Neural cell (in vitro differentiated cells): ENCODE results near the gene ADAMTS16. TPM values are rescaled to one million over a fixed set of nuclear protein-coding genes. Genes with fewer than 3 reads are reported as not detected.

ENCODE experiments used
- H2AFZ ChIP-seq: fragments of 200-600, 300-800 bp; sonication (generic), shearing (Covaris generic); 2 replicates; pipeline ENCODE4 v1.6.0; 2014; ENCODE audit warnings: low read depth, mild to moderate bottlenecking, antibody characterized with exemption, low read length, moderate library complexity
- H3F3A ChIP-seq: fragments of 200-600 bp; shearing (Covaris generic); 2 replicates; pipeline ENCODE4 v1.6.1; 2016; ENCODE audit warnings: mild to moderate bottlenecking, moderate library complexity, mixed read lengths, antibody characterized with exemption, low read length; ENCODE audit not compliant: insufficient read depth, poor library complexity, severe bottlenecking
- H3K27ac ChIP-seq: fragments of 200-600, 300-800 bp; sonication (generic), shearing (Covaris generic); 2 replicates; pipeline ENCODE4 v1.5.1; 2014; ENCODE audit warnings: mild to moderate bottlenecking, low read length, moderate library complexity
- H3K27me3 ChIP-seq: fragments of 300-800, 200-600 bp; sonication (generic), shearing (Covaris generic); 2 replicates; pipeline ENCODE4 v1.6.0; 2014; ENCODE audit warnings: mild to moderate bottlenecking, low read depth, low read length, moderate library complexity; ENCODE audit not compliant: insufficient read depth
- H3K36me3 ChIP-seq: fragments of 300-800, 200-600 bp; sonication (generic), shearing (Covaris generic); 2 replicates; pipeline ENCODE4 v1.5.1; 2014; ENCODE audit warnings: mild to moderate bottlenecking, antibody characterized with exemption, low read length, moderate library complexity; ENCODE audit not compliant: insufficient read depth
- H3K4me2 ChIP-seq: fragments of 300-800, 200-600 bp; sonication (generic), shearing (Covaris generic); 2 replicates; pipeline ENCODE4 v1.6.0; 2014; ENCODE audit warnings: mild to moderate bottlenecking, low read length
- H3K4me3 ChIP-seq: fragments of 300-800, 200-600 bp; sonication (generic), shearing (Covaris generic); 2 replicates; pipeline ENCODE4 v1.5.1; 2014; ENCODE audit warnings: mild to moderate bottlenecking, low read length, moderate library complexity
- H3K79me2 ChIP-seq: fragments of 200-600 bp; shearing (Covaris generic); replicated peaks from 2 replicates; pipeline ENCODE4 v1.6.0; 2014; ENCODE audit warnings: mild to moderate bottlenecking, low read length, moderate library complexity; ENCODE audit not compliant: insufficient read depth
- H3K9ac ChIP-seq: fragments of 300-800, 200-600 bp; sonication (generic), shearing (Covaris generic); 2 replicates; pipeline ENCODE4 v1.6.1; 2016; ENCODE audit warnings: mild to moderate bottlenecking, low read length, mixed read lengths
- H3K9me2 ChIP-seq: fragments of 200-600 bp; shearing (Covaris generic); 2 replicates; pipeline ENCODE4 v1.6.1; 2016; ENCODE audit warnings: mild to moderate bottlenecking, low read length, mixed read lengths; ENCODE audit not compliant: insufficient read depth
- H3K9me3 ChIP-seq: fragments of 200-600, 300-800 bp; sonication (generic), shearing (Covaris generic); 2 replicates; pipeline ENCODE4 v1.6.1; 2016; ENCODE audit warnings: mild to moderate bottlenecking, mixed run types, low read length, moderate library complexity, mixed read lengths
- H4K20me1 ChIP-seq: fragments of 200-600 bp; shearing (Covaris generic); 2 replicates; pipeline ENCODE4 v1.6.1; 2016; ENCODE audit warnings: mild to moderate bottlenecking, mixed run types; ENCODE audit not compliant: insufficient read depth
- EP300 ChIP-seq: fragments of 450-650 bp; conservative IDR thresholded peaks from 2 replicates; pipeline ENCODE4 v1.6.1; 2014; ENCODE audit warnings: antibody characterized with exemption, mild to moderate bottlenecking, moderate library complexity; ENCODE audit not compliant: poor library complexity, severe bottlenecking
- EZH2 ChIP-seq: fragments of 200-600, 300-800 bp; shearing (Covaris generic), sonication (generic); IDR thresholded peaks from 2 replicates; pipeline ENCODE4 v1.6.1; 2014; ENCODE audit warnings: antibody characterized with exemption, low read length, borderline replicate concordance, mild to moderate bottlenecking; ENCODE audit not compliant: insufficient read depth, poor library complexity, severe bottlenecking
- MXI1 ChIP-seq: fragments of 450-650 bp; conservative IDR thresholded peaks from 2 replicates; pipeline ENCODE4 v1.6.1; 2014; ENCODE audit warnings: antibody characterized with exemption, mild to moderate bottlenecking; ENCODE audit not compliant: poor library complexity, severe bottlenecking
- POLR2AphosphoS5 ChIP-seq: IDR thresholded peaks from 2 replicates; pipeline ENCODE4 v1.6.1; 2012
- RAD21 ChIP-seq: fragments of 450-650 bp; conservative IDR thresholded peaks from 2 replicates; pipeline ENCODE4 v1.6.1; 2014; ENCODE audit warnings: antibody characterized with exemption, mild to moderate bottlenecking, moderate library complexity
- REST ChIP-seq: IDR thresholded peaks from 2 replicates; pipeline ENCODE4 v1.6.1; 2012; ENCODE audit warnings: borderline replicate concordance
- SMC3 ChIP-seq: fragments of 450-650 bp; conservative IDR thresholded peaks from 2 replicates; pipeline ENCODE4 v1.6.1; 2014; ENCODE audit warnings: antibody characterized with exemption, mild to moderate bottlenecking, moderate library complexity; ENCODE audit not compliant: poor library complexity
- TAF1 ChIP-seq: IDR thresholded peaks from 2 replicates; pipeline ENCODE4 v1.6.1; 2012; ENCODE audit warnings: low read depth
- polyA plus RNA-seq: library from polyadenylated mRNA; depleted of rRNA; stranded (reverse); fragments of >200 nt; gene quantifications from 2 replicates; pipeline ENCODE4 v1.2.3, GENCODE V29; 2014
- TF ChIP-seq, protein P1 (sequence below): fragments of 450-650 bp; IDR thresholded peaks from 2 replicates; pipeline ENCODE4 v1.5.1; 2014; ENCODE audit warnings: antibody characterized with exemption, mild to moderate bottlenecking, moderate library complexity; ENCODE audit not compliant: poor library complexity, severe bottlenecking

ADAMTS16 gene
- polyA plus RNA-seq, 1 donor from 2014 or later: 1.3 TPM

GRCh38 chr5:5321137-5321536, 181.0 kb downstream of the ADAMTS16 start:
- no peaks in the 10 kb centered on the region for H3K36me3 ChIP-seq
- no peaks in the 10 kb centered on the region for H3K79me2 ChIP-seq
- no peak overlapping the region for H3K9ac ChIP-seq
- no peak overlapping the region for H2AFZ ChIP-seq
- TF ChIP-seq REST (no peak), SMC3 (no peak), TAF1 (no peak), POLR2AphosphoS5 (no peak), RAD21 (no peak), EZH2 (no peak), EP300 (no peak), MXI1 (no peak)
- TF ChIP-seq, protein P1, sequence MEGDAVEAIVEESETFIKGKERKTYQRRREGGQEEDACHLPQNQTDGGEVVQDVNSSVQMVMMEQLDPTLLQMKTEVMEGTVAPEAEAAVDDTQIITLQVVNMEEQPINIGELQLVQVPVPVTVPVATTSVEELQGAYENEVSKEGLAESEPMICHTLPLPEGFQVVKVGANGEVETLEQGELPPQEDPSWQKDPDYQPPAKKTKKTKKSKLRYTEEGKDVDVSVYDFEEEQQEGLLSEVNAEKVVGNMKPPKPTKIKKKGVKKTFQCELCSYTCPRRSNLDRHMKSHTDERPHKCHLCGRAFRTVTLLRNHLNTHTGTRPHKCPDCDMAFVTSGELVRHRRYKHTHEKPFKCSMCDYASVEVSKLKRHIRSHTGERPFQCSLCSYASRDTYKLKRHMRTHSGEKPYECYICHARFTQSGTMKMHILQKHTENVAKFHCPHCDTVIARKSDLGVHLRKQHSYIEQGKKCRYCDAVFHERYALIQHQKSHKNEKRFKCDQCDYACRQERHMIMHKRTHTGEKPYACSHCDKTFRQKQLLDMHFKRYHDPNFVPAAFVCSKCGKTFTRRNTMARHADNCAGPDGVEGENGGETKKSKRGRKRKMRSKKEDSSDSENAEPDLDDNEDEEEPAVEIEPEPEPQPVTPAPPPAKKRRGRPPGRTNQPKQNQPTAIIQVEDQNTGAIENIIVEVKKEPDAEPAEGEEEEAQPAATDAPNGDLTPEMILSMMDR: no peak
- no peak overlapping the region for H3K4me3 ChIP-seq
- H3K9me3 ChIP-seq: no peaks in the 10 kb centered on the region
- no peaks in the 10 kb centered on the region for H4K20me1 ChIP-seq
- no peaks in the 10 kb centered on the region for H3F3A ChIP-seq
- H3K27ac ChIP-seq: no peak overlapping the region
- H3K27me3 ChIP-seq: no peaks in the 10 kb centered on the region
- H3K9me2 ChIP-seq: no peaks in the 10 kb centered on the region
- no peak overlapping the region for H3K4me2 ChIP-seq

- Histone ChIP-seq H3K4me3 (no peak overlapping the region), H4K20me1 (no peaks in the 10 kb centered on the region)
Observed at GRCh38 chr5:5323551-5323950, 183.4 kb downstream of the ADAMTS16 start.

More at GRCh38 chr5:5323551-5323950, 183.4 kb downstream of the ADAMTS16 start:
- no peak overlapping the region for H3K27ac ChIP-seq
- H3K79me2 ChIP-seq: no peaks in the 10 kb centered on the region
- TF ChIP-seq, protein P1: no peak
- H3K9me3 ChIP-seq: no peaks in the 10 kb centered on the region
- no peak overlapping the region for H3K9ac ChIP-seq
- no peak overlapping the region for H3K4me2 ChIP-seq
- no peak overlapping the region for H2AFZ ChIP-seq
- no peaks in the 10 kb centered on the region for H3F3A ChIP-seq
- H3K27me3 ChIP-seq: no peaks in the 10 kb centered on the region
- no peaks in the 10 kb centered on the region for H3K9me2 ChIP-seq
- H3K36me3 ChIP-seq: no peaks in the 10 kb centered on the region
